IMR-90 (cell line): Measurements from ENCODE around the gene TMEM170B. TPM values are rescaled to one million over a fixed set of nuclear protein-coding genes. Genes with fewer than 3 reads are reported as not detected.
A peak's percentile ranks its signal among the peaks of the same experiment; 100 is the strongest.

Experiments used
- ATAC-seq: fragments of 200-7000 bp; cut with Tn5 transposase; 2 replicates; pipeline ENCODE4 v1.9.1; 2020; ENCODE audit warnings: low read depth, mild to moderate bottlenecking, moderate library complexity
- BruUV-seq: library from RNA; stranded (reverse); fragments of 400-500 nt; replicated peaks from 2 replicates; lab custom pipeline; 2021; lab: Mats Ljungman, UMichigan
- CTCF ChIA-PET: fragments of 300-600 bp; formaldehyde crosslinking; extraction: SDS; loops from one replicate; lab custom pipeline; 2021; ENCODE audit warnings: antibody characterized with exemption; lab: Yijun Ruan, JAX
- POLR2A ChIA-PET: fragments of 300-600 bp; sonication (Branson Sonifier 250); formaldehyde crosslinking; loops from one replicate; lab custom pipeline; 2022; ENCODE audit warnings: antibody characterized with exemption; ENCODE audit not compliant: unreplicated experiment; lab: Charles Lee
- DNase-seq: peaks from one replicate; pipeline ENCODE4 v3.0.0; 2013
- H2AFZ ChIP-seq: replicated peaks from 2 replicates; pipeline ENCODE3; 2013; ENCODE audit warnings: low read length, mild to moderate bottlenecking; ENCODE audit not compliant: poor library complexity
- H2AK5ac ChIP-seq: 2 replicates; pipeline ENCODE4 v1.6.1; 2013; ENCODE audit warnings: low read depth, low read length, inconsistent platforms
- H2AK9ac ChIP-seq: replicated peaks from 2 replicates; pipeline ENCODE3; 2013; ENCODE audit warnings: mild to moderate bottlenecking, low read depth, low read length, moderate library complexity; ENCODE audit not compliant: poor library complexity
- H2BK120ac ChIP-seq: 2 replicates; pipeline ENCODE4 v1.6.1; 2013; ENCODE audit warnings: low read depth, low read length, inconsistent platforms
- H2BK15ac ChIP-seq: 3 replicates; pipeline ENCODE4 v1.6.1; 2013; ENCODE audit warnings: low read depth, low read length, inconsistent platforms
- H2BK20ac ChIP-seq: 2 replicates; pipeline ENCODE4 v1.6.1; 2013; ENCODE audit warnings: low read depth, mild to moderate bottlenecking, inconsistent platforms, low read length, moderate library complexity
- H2BK5ac ChIP-seq: 2 replicates; pipeline ENCODE4 v1.6.1; 2013; ENCODE audit warnings: mild to moderate bottlenecking, low read depth, low read length, inconsistent platforms; ENCODE audit not compliant: poor library complexity, severe bottlenecking
- H3K14ac ChIP-seq: replicated peaks from 2 replicates; pipeline ENCODE4 v1.6.1; 2013; ENCODE audit warnings: low read depth, low read length, inconsistent platforms
- H3K18ac ChIP-seq: 2 replicates; pipeline ENCODE4 v1.6.1; 2013; ENCODE audit warnings: low read depth, low read length, control low read depth
- H3K23ac ChIP-seq: 2 replicates; pipeline ENCODE4 v1.6.1; 2013; ENCODE audit warnings: low read depth, low read length, inconsistent platforms
- H3K27ac ChIP-seq: 2 replicates; pipeline ENCODE4 v1.5.1; 2013; ENCODE audit warnings: mild to moderate bottlenecking, control low read depth, low read length; ENCODE audit not compliant: insufficient read depth
- H3K27me3 ChIP-seq: 2 replicates; pipeline ENCODE4 v1.6.1; 2013; ENCODE audit warnings: low read length; ENCODE audit not compliant: control insufficient read depth, insufficient read depth
- H3K36me3 ChIP-seq: 2 replicates; pipeline ENCODE4 v1.6.1; 2013; ENCODE audit warnings: low read length, mixed read lengths; ENCODE audit not compliant: control insufficient read depth, insufficient read depth
- H3K4ac ChIP-seq: 2 replicates; pipeline ENCODE4 v1.6.1; 2013; ENCODE audit warnings: low read depth, low read length, inconsistent platforms
- H3K4me1 ChIP-seq: 2 replicates; pipeline ENCODE4 v1.6.1; 2013; ENCODE audit warnings: low read length, mixed read lengths; ENCODE audit not compliant: control insufficient read depth, insufficient read depth
- H3K4me2 ChIP-seq: 2 replicates; pipeline ENCODE4 v1.6.1; 2013; ENCODE audit warnings: low read depth, mild to moderate bottlenecking, control low read depth, low read length, moderate library complexity
- H3K4me3 ChIP-seq: 2 replicates; pipeline ENCODE4 v1.5.1; 2013; ENCODE audit warnings: low read depth, mild to moderate bottlenecking, control low read depth, low read length, moderate library complexity; ENCODE audit not compliant: insufficient read depth
- H3K56ac ChIP-seq: 2 replicates; pipeline ENCODE4 v1.6.1; 2013; ENCODE audit warnings: low read length, inconsistent platforms; ENCODE audit not compliant: insufficient read depth; ENCODE audit errors: extremely low read depth
- H3K79me1 ChIP-seq, 2 experiments: 2 replicates each; pipeline ENCODE4 v1.6.1; 2013; ENCODE audit warnings: low read length in 2 of 2, inconsistent platforms in 1 of 2, low read depth in 1 of 2
- H3K9ac ChIP-seq: 2 replicates; pipeline ENCODE4 v1.6.1; 2013; ENCODE audit warnings: low read depth, low read length, control low read depth
- H3K9me1 ChIP-seq: 2 replicates; pipeline ENCODE4 v1.6.1; 2013; ENCODE audit warnings: low read length, inconsistent platforms; ENCODE audit not compliant: insufficient read depth
- H3K9me3 ChIP-seq: 2 replicates; pipeline ENCODE4 v1.6.1; 2013; ENCODE audit warnings: low read length; ENCODE audit not compliant: control insufficient read depth, insufficient read depth
- H4K20me1 ChIP-seq: 2 replicates; pipeline ENCODE4 v1.6.1; 2013; ENCODE audit warnings: low read length, inconsistent platforms; ENCODE audit not compliant: insufficient read depth
- H4K5ac ChIP-seq: 2 replicates; pipeline ENCODE4 v1.6.1; 2013; ENCODE audit warnings: mild to moderate bottlenecking, low read depth, low read length, control low read depth
- H4K8ac ChIP-seq, 2 experiments: 2 replicates each; pipeline ENCODE4 v1.6.1; 2013; ENCODE audit warnings: low read depth in 2 of 2, low read length in 2 of 2, control low read depth in 1 of 2, inconsistent platforms in 1 of 2
- H4K91ac ChIP-seq: 2 replicates; pipeline ENCODE4 v1.6.1; 2013; ENCODE audit warnings: low read depth, low read length, inconsistent platforms; ENCODE audit not compliant: insufficient read depth
- CEBPB ChIP-seq: IDR thresholded peaks from 2 replicates; pipeline ENCODE4 v1.6.1; 2012; ENCODE audit warnings: low read depth, low read length, improper control_type of control experiment
- CTCF ChIP-seq: conservative IDR thresholded peaks from 2 replicates; pipeline ENCODE4 v1.5.1; 2012; ENCODE audit warnings: mild to moderate bottlenecking, low read depth, low read length, improper control_type of control experiment
- NFE2L2 ChIP-seq: fragments of 150-350 bp; IDR thresholded peaks from 2 replicates; pipeline ENCODE4 v1.6.1; 2016; ENCODE audit warnings: low read depth, mild to moderate bottlenecking, low read length
- RAD21 ChIP-seq: IDR thresholded peaks from 2 replicates; pipeline ENCODE4 v1.6.1; 2012; ENCODE audit warnings: low read length, improper control_type of control experiment
- RFX5 ChIP-seq: IDR thresholded peaks from 2 replicates; pipeline ENCODE4 v1.8.0; 2012; ENCODE audit warnings: low read depth, mild to moderate bottlenecking, low read length, moderate library complexity
- SMC3 ChIP-seq: fragments of 150-350 bp; IDR thresholded peaks from 2 replicates; pipeline ENCODE4 v1.6.1; 2016; ENCODE audit warnings: low read depth, mild to moderate bottlenecking, antibody characterized with exemption, low read length, moderate library complexity
- USF2 ChIP-seq: fragments of 150-350 bp; IDR thresholded peaks from 2 replicates; pipeline ENCODE4 v1.6.1; 2017; ENCODE audit warnings: mild to moderate bottlenecking, antibody characterized with exemption, low read length, low read depth
- WGBS, 2 experiments: methylation state at CpG; one replicate each; pipeline versions ENCODE4 v1.1.5 to v1.1.7; 2013; ENCODE audit warnings: missing lambda C conversion rate in 2 of 2; ENCODE audit not compliant: insufficient read length in 1 of 2; ENCODE audit errors: extremely low coverage in 2 of 2; 5-methylcytosine and 5-hydroxymethylcytosine counted together
- dilution Hi-C: fragments of 300-500 bp; cut with HindIII; formaldehyde crosslinking; loops from one replicate; pipeline ENCODE4 v1.14.3; 2018; ENCODE audit warnings: low sequenced_read_pairs; ENCODE audit not compliant: unreplicated experiment
- in situ Hi-C: fragments of 300-500 bp; cut with MboI; formaldehyde crosslinking; loops from 3 replicates; pipeline ENCODE4 v1.14.3; 2019; ENCODE audit warnings: low sequenced_read_pairs, inconsistent platforms, mixed read lengths
- intact Hi-C: fragments of 100-400 bp; cut with micrococcal nuclease; formaldehyde crosslinking; loops from 2 replicates; pipeline ENCODE4 v1.10.0; 2022
- polyA plus RNA-seq, 3 experiments: library from polyadenylated mRNA; depleted of rRNA; stranded (reverse); fragments of >200 nt; gene quantifications; 2 replicates each; pipeline ENCODE4 v1.2.3, GENCODE V29; 2012; ENCODE audit warnings: low replicate concordance in 1 of 3
- total RNA-seq: library from RNA; depleted of rRNA; stranded (reverse); fragments of >200 nt; gene quantifications from 2 replicates; pipeline ENCODE4 v1.2.3, GENCODE V29; 2012

TMEM170B gene
- total and polyA plus RNA-seq, 2 of the 4 experiments (the other 2 are of a cell fraction): 0.10 to 0.18 TPM

DNA sequence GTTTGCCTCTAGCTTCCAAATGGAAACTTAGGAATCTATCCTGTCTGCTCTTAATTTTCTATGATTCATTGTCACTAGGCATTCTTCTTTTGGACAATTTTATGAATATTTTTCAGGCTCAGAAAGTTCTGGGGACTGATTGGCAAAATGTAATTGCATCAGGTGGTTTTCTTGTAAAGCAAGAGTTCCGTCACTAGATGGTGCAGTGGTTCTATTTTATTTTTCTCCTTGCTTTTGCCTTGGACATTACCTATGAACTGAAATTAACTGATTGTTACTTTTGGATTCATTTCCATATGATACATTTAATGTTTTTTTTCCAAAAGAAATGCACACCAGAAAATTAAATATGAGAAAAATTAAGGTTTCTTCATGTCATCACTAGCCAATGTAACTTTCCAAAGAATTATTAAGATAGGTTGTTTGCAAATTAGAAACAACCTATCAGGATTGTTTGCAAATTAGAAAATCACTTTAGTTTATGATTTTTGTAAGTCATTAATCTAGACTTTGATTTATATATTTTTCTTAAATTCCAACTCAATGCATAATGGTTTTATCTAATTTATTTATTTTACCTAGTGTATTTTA, 48.0 kb downstream of the TMEM170B start:
- intact Hi-C loops: loop anchor here (1.0 to 5.0 kb wide), 11 partner anchors 29 to 1020 kb away; no protein-coding TSS in a partner anchor
- peak; percentile 85 for TF ChIP-seq RAD21
- TF ChIP-seq USF2: no peak; the same call in 1 of the 2 replicates
- peak; percentile 82 for TF ChIP-seq CTCF
- peak; percentile 79 for TF ChIP-seq SMC3
- no peak for TF ChIP-seq RFX5
- peak; percentile 59 for TF ChIP-seq CEBPB
- TF ChIP-seq NFE2L2: no peak

More for the DNA sequence above, 48.0 kb downstream of the TMEM170B start:
- POLR2A ChIA-PET: no interaction called here
- Histone ChIP-seq H2BK5ac (peak overlapping the region; percentile 84), H3K9me3 (no peaks in the 10 kb centered on the region), H3K4me2 (no peak overlapping the region), H3K4me1 (peaks cover 13% of the 10 kb centered on the region), H3K18ac (peak overlapping the region; percentile 63), H2BK20ac (peak overlapping the region; percentile 82), H3K23ac (no peak overlapping the region), H3K9ac (no peak overlapping the region), H4K20me1 (no peaks in the 10 kb centered on the region), H3K36me3 (no peaks in the 10 kb centered on the region), H3K27ac (peak overlapping the region; percentile 62; the same call in 1 of the 2 replicates), H3K14ac (no peak overlapping the region), H4K91ac (peak overlapping the region; percentile 53), H4K5ac (peak overlapping the region; percentile 33; the same call in 1 of the 2 replicates), H3K79me1 (peaks cover 0 to 8% of the 10 kb centered on the region in 2 experiments; a peak in 2 of 4 replicates), H3K56ac (peak overlapping the region; percentile 85; the same call in 1 of the 2 replicates), H3K4me3 (no peak overlapping the region), H3K27me3 (no peaks in the 10 kb centered on the region), H2BK120ac (peak overlapping the region; percentile 96), H4K8ac (peak overlapping the region; percentile 24 to 68; a peak in 1 of 4 replicates), H2BK15ac (peak overlapping the region; percentile 93; the same call in 2 of the 3 replicates), H2AFZ (no peak overlapping the region), H3K4ac (peak overlapping the region; percentile 55; the same call in 1 of the 2 replicates), H3K9me1 (0 out of 2 replicates have a peak, but pooled peaks cover 4% of the 10 kb centered on the region), H2AK9ac (no peak overlapping the region), H2AK5ac (no peak overlapping the region)
- dilution Hi-C loops (no loop called here), in situ Hi-C loops (loop anchor here (5.0 to 10.0 kb wide), 5 partner anchors 67 to 1022 kb away; partner anchors contain the start of gene HIVEP1)
- CTCF ChIA-PET: interaction anchor here (0.8 to 1.5 kb wide), 5 partner anchors 11 to 1020 kb away, joined by 3 to 6 read pairs (median 4); partner anchors contain the start of gene EDN1
- no CpG with 5 or more reads among the region's 1 CpG for WGBS, 2 experiments
- ATAC-seq: peak; percentile 44
- DNase-seq: peak; percentile 79
- no TSS peak for BruUV-seq
